Smooth muscle cell of the brain vasculature (primary cell): ENCODE measurements around the gene NTM.
"Not testable (repeated sequence)": the region's sequence is repeated elsewhere in the genome, so short reads cannot be mapped to it uniquely, and the experiment has no call there.

Source experiments
- DNase-seq: peaks from one replicate; pipeline ENCODE4 v3.0.0-alpha.2; 2012; ENCODE audit warnings: low read depth, low spot score

NTM gene

GRCh38 chr11:131370090-131370751, at the start of gene NTM:
TSS of gene NTM (plus strand) at chr11:131370615.
- no peak for DNase-seq

- DNase-seq, result no peak
These were observed 45.4 kb upstream of the NTM start for GRCh38 chr11:131324921-131325570.

- DNase-seq, result no peak
These were observed 43.6 kb upstream of the NTM start for GRCh38 chr11:131326829-131327228.

- no peak for DNase-seq
These were observed 43.0 kb upstream of the NTM start for GRCh38 chr11:131327421-131327820.

- no peak for DNase-seq
These were observed 41.6 kb upstream of the NTM start for GRCh38 chr11:131328843-131329242.

GRCh38 chr11:131331010-131331409, 39.4 kb upstream of the NTM start:
- DNase-seq, result no peak

GRCh38 chr11:131331546-131331945, 38.9 kb upstream of the NTM start:
- DNase-seq, result no peak

- no peak for DNase-seq
These were observed 35.8 kb upstream of the NTM start for GRCh38 chr11:131334601-131335000.

GRCh38 chr11:131341900-131342299, 28.5 kb upstream of the NTM start:
- DNase-seq, result not testable (repeated sequence)

GRCh38 chr11:131342442-131342841, 28.0 kb upstream of the NTM start:
- not testable (repeated sequence) for DNase-seq

GRCh38 chr11:131345406-131345805, 25.0 kb upstream of the NTM start:
- DNase-seq, result no peak

- no peak for DNase-seq
These were observed 20.9 kb upstream of the NTM start for GRCh38 chr11:131349368-131350086.

GRCh38 chr11:131350872-131351271, 19.5 kb upstream of the NTM start:
- no peak for DNase-seq

GRCh38 chr11:131351848-131352247, 18.6 kb upstream of the NTM start:
- no peak for DNase-seq

GRCh38 chr11:131353766-131354165, 16.6 kb upstream of the NTM start:
- DNase-seq, result no peak

- no peak for DNase-seq
These were observed 16.1 kb upstream of the NTM start for GRCh38 chr11:131354251-131354701.

GRCh38 chr11:131356206-131356605, 14.2 kb upstream of the NTM start:
- DNase-seq, result no peak

- no peak for DNase-seq
These were observed 5.0 kb upstream of the NTM start for GRCh38 chr11:131365329-131365930.

GRCh38 chr11:131370901-131371790, 731 bp downstream of the NTM start:
- DNase-seq, result no peak

GRCh38 chr11:131371791-131372104, 1.3 kb downstream of the NTM start:
- no peak for DNase-seq

GRCh38 chr11:131372234-131372962, 2.0 kb downstream of the NTM start:
- no peak for DNase-seq
